CD4-positive, alpha-beta T cell treated with Interleukin-6 at 100 ng/mL for 8 hours (primary cell): Measurements from ENCODE around the gene DCP1B.

Experiments used
- DNase-seq: peaks from one replicate; pipeline ENCODE4 v3.0.0-alpha.2; 2020; ENCODE audit warnings: mixed read lengths, low spot score

Gene DCP1B

DNA sequence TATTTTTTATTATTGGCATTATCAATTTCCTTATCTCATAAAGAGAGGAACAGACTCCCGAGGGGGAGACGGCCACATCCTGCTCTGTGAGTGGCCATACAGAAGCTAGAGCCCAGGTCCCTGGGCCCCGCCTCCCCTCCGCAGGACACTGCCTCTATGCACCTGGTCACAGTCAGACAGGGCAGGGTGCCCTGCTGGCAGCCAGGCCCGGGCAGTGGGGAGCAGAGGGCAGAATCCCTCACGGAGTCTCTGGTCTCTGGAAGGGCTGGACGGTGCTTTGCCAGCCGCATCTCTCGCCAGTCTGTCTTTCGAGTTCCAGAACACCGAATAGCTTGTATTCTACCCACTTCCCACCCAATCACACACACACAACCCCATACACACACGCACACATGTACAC, 69.4 kb downstream of the DCP1B start:
- DNase-seq: no peak

DNA sequence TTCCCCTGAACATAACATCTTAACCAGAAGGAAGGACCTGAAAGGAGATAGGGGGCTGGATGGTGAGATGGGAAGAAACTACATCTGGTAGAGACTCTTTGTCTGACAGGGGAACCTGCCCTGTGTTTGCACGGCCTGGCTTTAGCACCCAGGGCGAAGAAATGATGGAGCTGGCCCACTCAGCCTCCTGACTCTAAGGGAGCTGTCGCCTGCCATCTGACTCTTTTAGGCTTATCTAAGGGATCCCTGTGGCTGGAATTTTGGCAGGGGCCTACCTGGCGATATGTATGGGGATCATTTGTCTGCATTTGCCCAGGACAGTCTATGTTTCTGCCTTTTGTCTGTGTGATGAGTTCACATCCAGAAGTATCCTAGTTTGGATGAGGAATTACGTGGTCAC, 70.2 kb downstream of the DCP1B start:
- DNase-seq: no peak

DNA sequence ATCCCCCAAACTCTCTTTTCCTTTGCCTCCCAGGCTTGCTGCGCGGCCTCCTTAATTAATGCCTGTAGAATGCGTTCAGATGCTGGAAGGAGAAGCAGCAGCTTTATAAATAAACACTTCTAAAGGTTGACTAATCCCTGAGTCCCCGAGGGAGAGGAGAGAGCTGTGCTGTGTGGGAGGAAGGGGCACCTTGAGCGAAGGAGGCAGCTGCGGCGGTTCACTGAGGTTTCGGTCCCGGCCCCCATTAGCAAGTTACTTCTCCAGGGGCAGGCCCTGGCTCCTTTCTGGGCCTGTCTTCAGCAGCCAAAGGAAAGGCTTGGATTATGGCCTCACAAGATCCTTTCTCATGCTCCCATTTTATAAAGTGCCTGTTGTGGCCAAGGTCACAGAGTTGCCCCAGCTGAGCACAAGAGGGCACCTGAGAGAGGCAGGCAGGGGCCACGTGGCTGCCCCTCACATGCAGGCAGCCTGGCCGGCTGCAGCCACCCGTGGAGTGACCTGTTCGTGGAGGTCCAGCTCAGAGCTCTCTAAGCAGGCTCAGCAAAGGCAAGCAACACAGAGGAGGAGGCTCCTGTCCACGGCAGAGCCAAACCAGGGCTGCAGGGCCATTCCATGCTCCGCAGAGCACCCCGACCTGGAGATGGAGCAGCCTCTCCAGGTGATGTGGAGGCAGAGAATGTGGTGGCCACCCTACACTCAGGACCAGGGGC, 70.8 kb downstream of the DCP1B start:
- DNase-seq: no peak

DNA sequence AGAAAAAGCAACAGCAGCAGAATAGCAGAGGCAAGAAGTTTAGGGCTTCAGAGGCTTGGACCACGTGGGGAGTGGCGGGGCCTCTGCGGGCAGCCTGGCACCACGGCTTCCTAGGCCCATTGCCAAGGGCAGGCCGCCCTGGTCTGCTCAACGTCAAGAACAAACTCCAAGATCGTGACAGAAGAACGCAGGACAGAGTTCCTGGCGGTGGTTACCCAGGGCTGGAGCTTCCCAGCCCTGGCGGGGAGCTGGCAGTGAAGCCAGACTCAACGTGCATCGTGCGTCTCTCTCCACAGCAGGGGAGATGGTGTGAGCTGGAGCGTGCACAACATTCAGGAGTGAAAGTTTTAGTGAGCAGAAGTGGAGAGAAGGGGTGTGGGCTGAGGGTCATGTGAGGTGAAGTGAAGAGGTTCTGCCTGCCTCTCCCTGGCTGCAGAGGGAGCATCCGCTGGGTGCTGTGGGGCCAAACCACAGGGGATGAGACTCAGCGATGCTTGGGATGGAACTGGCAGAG, 71.9 kb downstream of the DCP1B start:
- DNase-seq: no peak

DNA sequence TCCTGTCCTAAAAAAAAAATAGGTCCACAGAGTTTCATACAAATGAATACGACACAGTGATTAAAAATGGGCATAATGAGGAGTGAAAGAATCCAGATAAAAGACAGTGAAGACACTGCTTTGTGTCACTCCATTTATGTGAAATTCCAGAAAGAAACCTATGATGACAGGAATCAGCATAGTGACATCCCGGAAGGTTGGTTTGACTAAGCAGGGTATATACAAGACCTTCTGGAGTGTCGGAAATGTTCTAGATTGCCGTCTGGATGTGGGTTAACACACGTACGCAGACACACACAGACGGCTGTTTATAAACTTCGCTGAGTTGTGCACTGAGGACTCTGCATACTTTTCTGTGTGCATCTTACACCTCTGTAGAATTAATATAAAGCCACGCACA, 72.6 kb downstream of the DCP1B start:
- DNase-seq: no peak

DNA sequence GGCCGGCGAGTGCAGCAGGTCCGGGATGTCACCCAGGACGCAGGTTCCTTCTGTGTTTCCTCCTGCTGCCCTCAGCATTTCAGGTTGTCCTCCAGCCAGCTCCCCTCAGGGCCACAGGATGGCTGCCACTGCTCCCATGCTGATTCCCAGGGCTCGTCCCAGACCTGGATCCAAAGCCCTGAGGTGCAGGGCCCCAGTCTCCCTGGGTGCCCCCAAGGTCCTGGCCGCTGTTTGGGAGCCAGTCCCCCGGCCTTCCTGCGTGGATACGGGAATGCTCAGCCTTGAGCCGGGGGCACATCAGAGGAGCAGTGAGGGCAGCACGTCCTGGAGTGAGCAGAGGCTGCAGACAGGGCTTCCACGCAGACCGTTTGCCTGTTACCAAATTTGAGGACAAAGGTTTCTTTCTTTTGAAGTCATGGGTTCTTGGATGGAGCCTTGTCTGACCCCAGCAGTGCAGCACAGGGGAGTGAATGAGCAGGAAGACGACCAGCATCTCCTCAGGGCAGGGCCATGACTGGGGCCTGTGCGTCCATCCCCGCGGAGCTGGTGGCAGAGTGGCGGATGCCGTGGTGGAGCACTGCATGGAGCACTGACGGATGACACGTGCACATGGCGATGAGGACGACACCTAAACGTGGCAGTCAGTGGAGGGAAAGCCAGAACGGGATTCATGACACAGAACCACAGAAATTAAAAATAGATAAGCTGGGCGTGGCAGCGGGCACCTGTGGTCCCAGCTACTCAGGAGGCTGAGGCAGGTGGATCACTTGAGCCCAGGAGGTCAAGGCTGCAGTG, 73.3 kb downstream of the DCP1B start:
- no peak for DNase-seq

DNA sequence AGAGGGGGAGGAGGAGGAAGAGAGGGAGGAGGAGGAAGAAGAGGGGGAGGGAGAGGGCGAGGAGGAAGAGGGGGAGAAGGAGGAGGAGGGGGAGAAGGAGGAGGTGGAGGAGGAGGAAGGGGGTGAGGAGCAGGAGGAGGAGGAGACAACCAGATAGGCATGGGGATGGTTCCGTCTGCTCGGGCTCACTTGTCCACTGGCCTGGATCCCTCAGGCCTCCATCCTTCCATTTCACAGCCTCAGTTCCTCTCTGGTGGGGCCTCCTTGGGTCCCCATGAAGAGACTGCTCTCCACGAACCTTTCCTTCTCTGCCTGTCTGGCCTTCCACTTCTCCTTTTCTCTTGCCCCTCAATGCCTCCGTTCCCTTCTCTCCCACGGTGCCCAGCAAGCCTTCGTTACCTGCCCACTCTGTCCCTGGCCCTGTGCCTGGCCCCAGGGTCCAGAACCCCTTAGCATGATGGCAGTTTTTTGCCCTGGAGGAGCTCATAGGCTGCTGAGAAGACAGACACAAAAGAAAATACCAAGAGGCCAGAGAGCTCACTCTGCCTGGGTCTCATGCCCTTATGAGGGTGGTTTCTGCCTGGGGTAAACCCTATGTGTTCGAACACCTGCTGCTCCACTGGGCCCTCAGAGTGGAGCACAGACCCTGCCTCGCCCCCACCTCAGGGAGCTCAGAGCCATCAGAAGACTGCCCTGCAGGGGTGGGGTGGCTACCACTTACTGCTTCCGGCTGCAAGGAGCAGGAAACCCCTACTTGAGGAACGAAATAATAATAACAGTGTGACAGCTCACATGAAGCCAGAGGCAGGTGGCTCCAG, 74.1 kb downstream of the DCP1B start:
- no peak for DNase-seq

DNA sequence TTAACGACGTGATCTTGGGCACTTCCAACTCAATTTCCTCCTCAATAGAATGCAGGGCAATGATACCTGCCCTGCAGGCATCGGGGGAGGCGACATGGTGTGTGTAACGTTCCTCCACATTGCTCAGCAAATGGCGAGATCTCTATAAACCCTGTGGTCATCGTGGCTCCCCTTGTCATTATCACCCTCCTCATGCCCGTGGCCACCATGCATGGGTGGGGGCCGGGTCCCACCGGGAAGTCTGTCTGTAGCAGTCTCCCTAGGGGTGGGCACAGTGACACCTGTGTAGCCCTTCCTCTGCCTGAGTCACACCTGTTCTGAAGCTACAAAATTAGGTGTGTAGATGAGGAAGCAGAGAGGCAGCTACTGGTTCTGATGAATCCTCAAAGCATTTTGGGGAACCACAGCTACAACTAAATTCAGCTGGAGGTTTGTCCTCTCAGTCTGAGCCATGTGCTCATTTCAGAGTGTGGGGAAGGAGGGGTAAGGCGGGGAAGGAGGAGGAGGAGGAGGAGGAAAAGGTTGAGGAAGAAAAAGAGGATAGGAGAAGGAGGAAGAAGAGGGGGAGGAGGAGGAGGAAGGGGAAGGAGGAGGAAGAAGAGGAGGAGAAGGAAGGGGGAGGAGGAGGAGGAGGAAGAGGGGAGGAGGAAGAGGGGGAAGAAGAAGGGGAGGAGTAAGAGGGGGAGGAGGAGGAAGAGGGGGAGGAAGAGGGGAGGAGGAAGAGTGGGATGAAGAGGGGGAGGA, 74.8 kb downstream of the DCP1B start:
- DNase-seq: no peak

DNA sequence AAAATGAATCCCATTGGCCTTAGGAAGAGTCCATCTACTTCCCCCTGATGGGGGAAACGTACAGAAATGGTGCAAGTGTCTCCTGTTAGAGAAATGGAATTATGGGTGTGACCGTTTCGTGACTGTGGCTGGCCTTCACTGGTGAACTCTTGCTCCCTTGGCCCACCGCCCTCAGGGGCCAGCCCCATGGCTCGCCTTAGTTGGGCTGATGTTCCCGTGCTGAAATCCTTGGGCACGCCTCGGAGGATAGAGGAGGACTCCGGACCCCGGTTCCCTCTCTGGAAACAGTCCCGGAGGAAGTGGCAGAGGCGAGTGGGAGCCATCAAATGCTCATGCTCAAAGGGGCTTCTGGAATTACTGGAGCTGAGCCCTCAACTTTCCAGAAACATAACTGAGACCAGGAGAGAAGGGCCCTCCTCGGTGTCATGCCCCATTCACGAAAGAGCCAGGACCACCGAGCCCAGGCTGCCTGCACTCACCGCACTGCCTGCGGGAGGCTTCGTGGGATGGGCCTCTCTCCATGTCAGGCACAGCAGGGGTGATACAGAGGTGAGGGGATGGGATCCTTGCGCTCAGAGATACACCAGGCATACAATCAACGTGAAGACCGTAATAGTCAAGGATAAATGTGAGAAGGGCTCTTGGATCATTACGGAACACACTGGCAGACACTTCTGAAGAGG, 75.7 kb downstream of the DCP1B start:
- DNase-seq: no peak

DNA sequence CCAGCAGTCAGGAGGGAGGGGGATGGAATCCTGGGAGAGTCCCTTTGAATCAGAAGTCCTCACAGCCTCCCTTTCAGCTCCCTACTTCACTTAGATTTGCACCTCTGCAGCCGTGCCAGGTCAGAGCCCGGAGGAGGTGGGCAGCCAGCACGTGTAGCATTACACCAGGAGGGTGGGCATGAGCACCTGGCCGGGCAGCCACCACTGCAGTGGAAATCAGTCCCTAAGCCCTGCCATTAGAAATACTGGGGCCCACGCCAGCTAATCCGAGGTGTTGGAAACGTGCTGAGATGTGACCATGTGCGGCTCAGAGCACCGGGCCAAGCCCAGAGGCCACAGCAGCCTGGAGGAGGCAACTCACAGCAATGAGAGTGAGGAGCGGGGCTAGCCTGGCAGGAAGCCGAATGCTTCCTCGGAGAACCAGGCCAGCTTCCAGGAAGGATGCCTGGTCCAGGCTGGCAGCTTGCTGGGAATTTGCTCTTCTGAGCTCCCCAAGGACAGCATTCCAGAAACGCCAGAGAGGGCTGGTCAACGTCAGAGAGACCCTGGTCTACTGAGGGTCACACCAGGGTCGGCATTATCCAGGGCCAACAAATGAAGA, 76.4 kb downstream of the DCP1B start:
- no peak for DNase-seq

DNA sequence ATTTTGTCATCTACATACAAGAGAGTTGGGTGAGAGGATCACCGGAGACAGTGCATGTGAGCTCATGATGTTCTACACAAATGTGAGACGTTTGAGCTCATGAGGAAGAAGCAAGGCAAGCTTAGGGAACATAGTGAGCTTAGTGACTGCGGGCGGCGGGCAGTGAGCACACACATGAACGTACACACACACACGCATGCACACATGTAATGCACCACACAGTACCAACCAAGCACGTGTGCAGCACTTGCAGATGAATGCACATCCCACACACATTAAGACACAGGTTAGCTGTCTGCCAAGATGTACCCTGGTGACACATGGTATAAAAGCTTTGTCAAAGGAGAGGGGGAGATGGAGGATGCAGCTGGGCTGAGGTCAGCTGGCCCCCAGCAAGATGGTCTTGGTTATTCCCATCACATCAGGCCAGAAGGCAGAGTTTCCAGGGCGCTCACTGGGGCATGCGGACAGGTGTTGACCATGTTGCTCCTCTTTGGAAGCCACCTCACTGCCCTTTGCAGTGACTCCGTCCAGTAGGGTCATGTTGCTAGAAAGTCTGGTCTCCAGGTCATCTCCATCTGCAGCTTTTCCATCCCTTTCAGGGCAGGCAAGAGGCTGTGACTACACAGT, 77.1 kb downstream of the DCP1B start:
- DNase-seq: no peak

DNA sequence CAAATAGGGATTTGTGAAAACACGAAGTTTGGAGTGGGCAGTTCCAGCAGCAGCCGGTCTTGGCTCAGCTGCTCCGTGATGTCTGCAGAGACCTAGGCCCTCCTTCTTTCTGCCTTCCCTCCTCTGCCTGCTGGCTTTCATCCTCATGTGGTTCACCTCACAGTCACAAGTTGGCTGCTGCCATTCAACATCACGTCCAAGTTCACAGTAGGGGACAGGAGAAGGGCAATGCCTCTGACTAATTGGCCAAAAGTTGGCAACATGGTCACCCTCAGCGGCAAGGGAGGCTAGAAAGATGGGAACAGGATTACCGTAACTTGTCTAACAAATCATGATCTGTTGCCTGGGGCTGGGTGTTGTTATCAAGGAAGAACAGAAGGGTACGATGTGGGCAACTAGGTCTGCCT, 78.0 kb downstream of the DCP1B start:
- DNase-seq: no peak

DNA sequence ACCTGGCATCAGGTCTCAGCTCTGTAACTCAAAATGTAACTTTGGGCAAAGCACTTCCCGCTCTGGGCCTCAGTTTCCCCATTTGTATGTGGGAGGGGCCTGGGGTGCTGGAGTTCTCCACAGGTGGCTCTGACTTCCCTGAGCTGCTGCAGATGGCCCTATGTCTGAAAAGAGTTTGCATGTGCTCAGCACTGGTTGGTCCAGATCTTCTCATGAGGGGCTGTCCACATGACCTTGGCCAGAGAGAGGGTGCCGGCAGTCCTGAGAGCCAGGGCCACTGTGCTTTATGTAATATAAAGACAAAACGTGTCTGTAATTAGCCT, 78.6 kb downstream of the DCP1B start:
- no peak for DNase-seq

DNA sequence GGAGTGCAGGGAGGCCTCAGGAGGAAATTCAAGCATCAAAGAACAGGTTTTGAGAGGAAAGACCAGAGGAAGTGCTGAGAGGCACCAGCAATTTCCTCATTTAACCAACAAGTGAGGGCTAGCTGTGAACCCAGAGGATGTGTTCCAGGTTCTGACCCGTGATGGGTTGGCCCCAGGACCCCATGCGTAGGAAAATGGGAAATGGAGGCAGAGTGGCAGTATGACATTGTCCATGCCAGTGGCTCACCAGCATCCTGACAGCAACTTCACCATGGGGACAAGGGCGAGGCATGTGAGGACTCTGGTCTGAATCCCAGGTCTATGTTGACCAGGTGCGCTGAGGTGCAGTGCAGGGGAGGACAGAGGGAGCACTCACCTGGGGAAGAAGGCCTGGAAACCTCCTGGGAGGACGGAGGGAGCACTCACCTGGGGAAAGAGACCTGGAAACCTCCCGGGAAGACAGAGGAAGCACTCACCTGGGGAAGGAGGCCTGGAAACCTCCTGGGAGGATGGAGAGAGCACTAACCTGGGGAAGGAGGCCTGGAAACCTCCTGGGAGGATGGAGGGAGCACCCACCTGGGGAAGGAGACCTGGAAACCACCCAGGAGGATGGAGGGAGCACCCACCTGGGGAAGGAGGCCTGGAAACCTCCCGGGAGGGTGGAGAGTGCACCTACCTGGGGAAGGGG, 79.1 kb downstream of the DCP1B start:
- DNase-seq: no peak

DNA sequence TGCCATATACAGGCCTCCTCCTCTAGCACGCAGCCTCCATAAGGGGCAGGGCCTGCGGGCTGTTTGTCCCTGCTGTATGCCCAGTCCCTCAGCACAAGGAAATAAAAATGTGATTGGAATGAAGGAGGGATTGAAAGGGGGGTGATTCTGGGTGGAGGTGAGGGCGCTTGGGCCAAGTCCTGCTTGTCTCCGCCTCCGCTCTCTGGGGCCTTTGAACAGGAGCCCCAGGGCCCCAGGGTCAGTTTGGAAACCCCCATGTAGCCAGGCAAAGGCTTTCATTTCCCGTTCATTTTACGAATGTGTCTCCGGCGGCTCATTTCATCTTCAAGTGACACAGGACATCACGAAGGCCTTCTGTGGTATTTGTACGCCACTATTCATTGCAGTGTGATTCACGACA, 81.3 kb downstream of the DCP1B start:
- no peak for DNase-seq

DNA sequence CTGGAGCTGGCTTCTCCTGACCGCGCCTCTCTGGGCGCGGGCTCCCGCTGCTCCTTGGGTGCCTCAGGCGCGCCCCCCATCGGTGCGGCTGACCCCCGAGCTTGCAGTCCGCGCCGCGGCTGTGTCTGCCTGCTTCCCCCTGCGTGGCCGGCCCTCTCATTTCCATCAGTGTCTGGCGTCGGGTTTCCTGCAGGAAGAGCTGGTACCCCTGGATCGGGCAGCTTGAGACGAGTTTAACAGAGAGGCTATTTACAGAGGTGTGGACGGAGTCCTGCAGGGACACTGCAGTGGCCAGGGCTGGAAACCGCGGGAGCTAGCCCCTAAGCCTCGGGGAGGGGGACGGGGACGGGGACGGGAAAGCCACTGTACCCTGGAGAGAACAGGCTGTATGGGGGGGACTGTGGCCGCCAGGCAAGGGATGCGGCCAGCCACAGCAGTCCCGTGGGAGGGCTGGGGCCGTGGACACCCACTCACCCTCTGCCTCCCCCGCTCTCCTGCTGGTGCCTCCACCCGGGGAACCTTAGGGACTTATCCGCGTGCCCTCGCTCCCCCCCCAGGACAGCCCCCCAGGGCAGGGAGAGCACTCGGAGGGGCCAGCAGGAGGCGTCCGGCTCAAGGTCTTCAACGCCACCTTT, 82.1 kb downstream of the DCP1B start:
- no peak for DNase-seq

DNA sequence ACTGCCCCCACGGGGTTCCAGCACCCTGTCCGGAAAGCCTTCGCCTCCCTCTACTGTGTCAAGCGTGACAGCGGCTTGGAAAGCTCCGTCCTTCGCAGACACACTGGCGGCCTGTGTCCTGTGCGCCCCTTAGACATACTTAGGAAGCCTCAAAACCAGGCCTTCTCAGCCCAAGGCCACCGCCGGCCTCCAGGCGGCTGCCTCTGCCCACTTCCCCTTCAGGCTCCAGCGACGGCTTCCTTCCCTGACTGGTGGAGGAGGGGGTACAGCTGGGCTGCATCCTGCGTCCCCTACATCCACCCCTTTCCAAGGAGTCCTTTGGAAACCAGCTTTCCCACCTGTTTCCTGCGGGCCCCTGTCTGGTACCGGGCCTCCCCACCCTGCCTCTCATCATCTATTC, 83.3 kb downstream of the DCP1B start:
- no peak for DNase-seq

DNA sequence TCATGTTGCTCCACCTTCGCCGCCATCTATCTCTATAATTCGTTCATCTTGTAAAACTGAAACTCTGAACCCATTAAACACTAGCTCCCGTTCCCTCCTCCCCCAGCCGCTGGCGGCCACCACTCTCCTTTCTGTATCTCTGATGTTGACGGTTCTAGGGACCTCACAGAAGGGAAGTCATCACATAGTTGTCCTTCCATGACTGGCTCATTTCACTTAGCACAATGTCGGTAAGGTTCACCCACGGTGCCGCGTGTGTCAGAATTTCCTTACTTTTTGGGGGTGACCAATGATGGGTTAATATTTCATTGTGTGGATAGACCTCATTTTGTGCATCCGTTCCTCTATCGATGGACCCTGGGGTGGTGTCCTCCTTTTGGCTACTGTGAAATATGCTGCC, 83.8 kb downstream of the DCP1B start:
- no peak for DNase-seq

DNA sequence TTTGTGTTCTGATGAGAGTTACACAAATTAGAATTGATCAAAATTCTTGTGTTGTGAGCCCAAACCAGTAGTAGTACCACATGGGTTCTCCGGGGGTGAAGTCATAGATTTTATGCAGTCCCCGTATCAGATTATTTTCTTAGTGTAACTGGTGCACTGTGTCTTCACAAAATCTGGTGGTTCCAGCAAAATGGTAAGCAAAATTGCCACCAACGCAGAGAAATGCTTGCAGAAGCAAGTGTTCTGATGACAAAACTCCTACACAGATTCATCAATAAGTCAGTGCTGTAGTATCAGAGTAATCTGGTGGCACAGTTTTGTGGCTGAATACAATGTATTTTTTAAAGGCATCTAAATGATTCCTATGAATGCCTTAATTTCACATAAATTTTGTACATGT, 84.5 kb downstream of the DCP1B start:
- no peak for DNase-seq

DNA sequence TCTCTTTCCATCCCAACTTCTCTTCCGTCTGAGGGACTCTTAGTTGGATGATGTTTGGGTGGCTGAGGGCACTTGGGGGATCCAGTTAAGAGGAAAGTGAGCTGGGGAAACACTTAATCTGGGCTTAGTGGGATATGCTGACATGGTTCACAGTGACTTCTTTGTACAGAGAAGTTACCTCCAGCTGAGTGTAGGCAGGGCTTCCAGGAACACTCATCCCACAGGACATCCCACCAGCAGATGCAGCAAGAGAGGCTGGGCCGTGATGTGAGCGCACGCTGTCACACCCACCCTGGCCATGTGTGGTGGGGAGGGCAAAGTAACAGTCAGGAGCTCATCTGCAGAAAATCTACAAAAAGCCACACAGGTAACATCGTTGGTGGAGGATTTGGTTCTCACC, 85.0 kb downstream of the DCP1B start:
- no peak for DNase-seq
